Cardiac muscle cell (in vitro differentiated cells and primary cell): Measurements from ENCODE around the gene AKR1E2. TPM values are rescaled to one million over a fixed set of nuclear protein-coding genes. Genes with fewer than 3 reads are reported as not detected.

ENCODE experiments used
- DNase-seq, 2 donors: peaks; one replicate each; pipeline versions ENCODE4 v3.0.0 to v3.0.0-alpha.2; 2010 to 2017; ENCODE audit warnings: low read depth in 1 of 2, low spot score in 1 of 2
- H3K27ac ChIP-seq: fragments of 200-600 bp; sonication (generic); 2 replicates; pipeline ENCODE4 v1.5.1; 2016
- H3K27me3 ChIP-seq: fragments of 200-600 bp; sonication (generic); 2 replicates; pipeline ENCODE4 v1.6.0; 2016; ENCODE audit warnings: control low read depth
- H3K36me3 ChIP-seq: fragments of 200-600 bp; sonication (generic); 2 replicates; pipeline ENCODE4 v1.5.1; 2016; ENCODE audit warnings: control low read depth
- H3K4me1 ChIP-seq: fragments of 200-600 bp; sonication (generic); 2 replicates; pipeline ENCODE4 v1.8.1; 2017; ENCODE audit warnings: low read depth, mild to moderate bottlenecking, mixed run types
- H3K4me3 ChIP-seq: fragments of 200-600 bp; sonication (generic); 2 replicates; pipeline ENCODE4 v1.5.1; 2016; ENCODE audit warnings: mild to moderate bottlenecking
- H3K9me3 ChIP-seq: fragments of 200-600 bp; sonication (generic); 2 replicates; pipeline ENCODE4 v1.5.1; 2017; ENCODE audit warnings: low read depth, mild to moderate bottlenecking, control low read depth
- CTCF ChIP-seq: IDR thresholded peaks from 2 replicates; pipeline ENCODE4 v1.5.1; 2012; ENCODE audit warnings: low read depth, mild to moderate bottlenecking, low read length
- polyA plus RNA-seq: library from polyadenylated mRNA; unstranded; fragments of >200 nt; fragmentation: Nextera tagmentation; extraction: Ambion mirVana; gene quantifications from 2 replicates; pipeline ENCODE4 v1.2.1, GENCODE V29; 2016
- total RNA-seq: library from RNA; depleted of rRNA; stranded (reverse); fragments of >200 nt; gene quantifications from 2 replicates; pipeline ENCODE4 v1.2.3, GENCODE V29; 2016

The AKR1E2 gene
- total and polyA plus RNA-seq, 2 experiments from 2014 or later: 0.68 to 6.6 TPM

- Histone ChIP-seq H3K9me3 (no peaks in the 10 kb centered on the region), H3K4me1 (peaks cover 3% of the 10 kb centered on the region), H3K27ac (no peak overlapping the region), H3K27me3 (no peaks in the 10 kb centered on the region), H3K4me3 (no peak overlapping the region), H3K36me3 (no peaks in the 10 kb centered on the region)
- no peak for TF ChIP-seq CTCF
- DNase-seq: no peak
These were observed 19.5 kb upstream of the AKR1E2 start for GRCh38 chr10:4806534-4806933.

GRCh38 chr10:4807761-4808507 is 18.1 kb upstream of the AKR1E2 start:
- H3K36me3 ChIP-seq: no peaks in the 10 kb centered on the region

GRCh38 chr10:4809156-4809555 is 16.9 kb upstream of the AKR1E2 start:
- H3K27me3 ChIP-seq: no peaks in the 10 kb centered on the region
- H3K27ac ChIP-seq: no peak overlapping the region
- H3K4me3 ChIP-seq: no peak overlapping the region
- peaks cover 3% of the 10 kb centered on the region for H3K4me1 ChIP-seq
- H3K9me3 ChIP-seq: no peaks in the 10 kb centered on the region
- no peaks in the 10 kb centered on the region for H3K36me3 ChIP-seq
- no peak for TF ChIP-seq CTCF
- no peak for DNase-seq

More at GRCh38 chr10:4807761-4808507, 18.1 kb upstream of the AKR1E2 start:
- Histone ChIP-seq H3K27ac (no peak overlapping the region), H3K9me3 (no peaks in the 10 kb centered on the region), H3K4me3 (no peak overlapping the region), H3K27me3 (no peaks in the 10 kb centered on the region), H3K4me1 (peaks cover 3% of the 10 kb centered on the region)
- peak in 1 of 2 donors; percentile 77 for DNase-seq
- TF ChIP-seq CTCF: no peak

- peak in 1 of 2 donors; percentile 67 for DNase-seq
- Histone ChIP-seq H3K9me3 (no peaks in the 10 kb centered on the region), H3K4me3 (no peak overlapping the region), H3K4me1 (peaks cover 3% of the 10 kb centered on the region), H3K36me3 (no peaks in the 10 kb centered on the region), H3K27ac (no peak overlapping the region), H3K27me3 (no peaks in the 10 kb centered on the region)
- no peak for TF ChIP-seq CTCF
These were observed 15.9 kb upstream of the AKR1E2 start for GRCh38 chr10:4810092-4810491.

GRCh38 chr10:4812046-4812445 is 14.0 kb upstream of the AKR1E2 start:
- H3K27me3 ChIP-seq: no peaks in the 10 kb centered on the region
- H3K36me3 ChIP-seq: no peaks in the 10 kb centered on the region
- no peaks in the 10 kb centered on the region for H3K9me3 ChIP-seq
- no peak overlapping the region for H3K27ac ChIP-seq
- no peak for DNase-seq
- H3K4me1 ChIP-seq: peaks cover 3% of the 10 kb centered on the region
- no peak overlapping the region for H3K4me3 ChIP-seq
- TF ChIP-seq CTCF: no peak
